ENCODE results near the gene NOTCH3.

NOTCH3 gene

GRCh38 chr19:15235781-15236180, 35.0 kb upstream of the NOTCH3 start:
- no peak for DNase-seq

GRCh38 chr19:15234431-15235130, 33.8 kb upstream of the NOTCH3 start:
- DNase-seq = no peak

- DNase-seq = no peak
Measured at GRCh38 chr19:15231271-15231670, 30.5 kb upstream of the NOTCH3 start.

- no peak for DNase-seq
Measured at GRCh38 chr19:15227261-15227660, 26.5 kb upstream of the NOTCH3 start.

GRCh38 chr19:15225760-15226159, 25.0 kb upstream of the NOTCH3 start:
- DNase-seq = no peak

- DNase-seq = no peak
Measured at GRCh38 chr19:15223649-15224361, 23.0 kb upstream of the NOTCH3 start.

GRCh38 chr19:15222738-15223648, 22.2 kb upstream of the NOTCH3 start:
- DNase-seq = peak; percentile 80 to 85

GRCh38 chr19:15220833-15221232, 20.0 kb upstream of the NOTCH3 start:
- DNase-seq = no peak

- DNase-seq = no peak
Measured at GRCh38 chr19:15218501-15218900, 17.7 kb upstream of the NOTCH3 start.

GRCh38 chr19:15216363-15216762, 15.6 kb upstream of the NOTCH3 start:
- DNase-seq = no peak

- DNase-seq = no peak
Measured at GRCh38 chr19:15213715-15214381, 13.1 kb upstream of the NOTCH3 start.

- DNase-seq = no peak
Measured at GRCh38 chr19:15212711-15213110, 11.9 kb upstream of the NOTCH3 start.

GRCh38 chr19:15210323-15210781, 9.6 kb upstream of the NOTCH3 start:
- peak; percentile 66 to 81 for DNase-seq

- no peak for DNase-seq
Measured at GRCh38 chr19:15201374-15202023, 704 bp upstream of the NOTCH3 start.

- no peak for DNase-seq
Measured at GRCh38 chr19:15199661-15200552, 888 bp downstream of the NOTCH3 start.

- no peak for DNase-seq
Measured at GRCh38 chr19:15198951-15199660, 1.7 kb downstream of the NOTCH3 start.

GRCh38 chr19:15197942-15198341, 2.9 kb downstream of the NOTCH3 start:
- no peak for DNase-seq

- peak; percentile 52 to 68 for DNase-seq
Measured at GRCh38 chr19:15197275-15197941, 3.4 kb downstream of the NOTCH3 start.

GRCh38 chr19:15196360-15197005, 4.3 kb downstream of the NOTCH3 start:
- DNase-seq = no peak
